GM21360 (cell line): Measurements from ENCODE around the gene GSN.

Source experiments
- ATAC-seq: cut with Tn5 transposase; IDR thresholded peaks from one replicate; pipeline ENCODE4 v1.9.1; 2021; ENCODE audit warnings: mild to moderate bottlenecking, moderate library complexity; ENCODE audit not compliant: unreplicated experiment

Gene GSN

DNA sequence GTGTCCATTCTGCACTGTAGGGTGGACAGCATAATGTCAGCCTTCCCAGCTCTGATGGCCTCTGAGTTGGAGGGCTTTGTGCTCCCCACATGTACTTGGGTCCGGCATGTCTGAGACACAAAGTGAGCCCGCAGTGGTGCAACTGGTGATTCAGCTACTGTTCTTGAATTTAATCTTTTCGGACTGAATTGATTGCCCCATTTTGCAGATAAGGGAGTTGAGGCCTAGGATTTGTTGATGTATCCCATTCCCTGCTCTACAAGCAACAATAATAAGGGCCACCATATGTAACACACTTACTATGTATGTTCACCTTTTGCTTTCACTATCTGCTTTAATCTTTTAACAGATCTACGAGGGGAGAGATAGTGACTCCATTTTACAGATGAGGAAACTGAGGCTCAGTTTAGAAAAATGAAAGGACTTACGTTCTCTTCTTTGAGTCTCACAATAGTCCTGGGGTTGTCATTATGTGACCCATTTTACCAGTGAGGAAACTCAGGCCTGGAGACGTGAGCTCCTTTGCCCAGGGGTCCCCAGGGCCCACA lies 4.5 kb downstream of the GSN start:
- no peak for ATAC-seq

GRCh38 chr9:121273064-121273775 lies 5.3 kb downstream of the GSN start:
- no peak for ATAC-seq

GRCh38 chr9:121274851-121275250 lies 6.9 kb downstream of the GSN start:
- no peak for ATAC-seq

DNA sequence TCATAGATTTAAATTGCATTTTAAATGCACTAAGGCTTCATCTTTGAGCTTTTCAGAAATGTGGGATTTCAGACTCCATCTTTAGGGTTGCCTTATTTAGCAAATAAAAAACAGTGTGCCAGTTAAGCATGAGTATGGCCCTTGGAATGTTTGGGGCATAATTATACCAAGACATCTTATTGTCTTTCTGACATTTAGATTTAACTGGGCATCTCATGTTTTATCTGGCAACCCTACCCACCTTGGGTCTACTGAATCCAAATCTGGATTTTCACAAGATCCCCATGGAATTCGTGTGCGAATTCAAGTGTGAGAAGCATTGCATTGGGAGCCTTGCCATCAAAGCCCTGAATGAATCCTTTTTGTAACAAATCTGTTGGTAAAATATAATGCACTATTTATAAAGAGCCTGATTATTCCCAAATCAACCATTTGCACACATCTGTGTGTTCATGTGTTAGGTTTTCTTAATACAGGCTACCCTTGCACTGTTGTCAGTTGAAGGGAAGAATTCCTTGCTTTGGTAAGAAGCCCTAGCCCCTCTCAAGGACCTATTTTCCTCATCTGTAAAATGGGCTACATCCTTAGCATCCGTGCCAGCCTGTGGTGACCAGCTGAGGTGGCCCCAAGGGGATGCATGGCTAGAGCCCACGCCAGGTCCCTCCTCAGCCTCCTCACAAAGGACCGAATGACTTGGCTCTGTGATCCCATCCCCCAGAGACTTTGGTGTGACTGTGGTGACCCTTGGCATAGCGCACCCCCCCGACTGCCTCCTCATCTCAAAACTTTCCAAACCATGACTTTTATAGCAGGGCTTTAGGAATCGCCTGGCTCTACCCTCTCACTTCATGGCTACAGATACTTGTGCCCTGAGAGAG lies 8.1 kb downstream of the GSN start:
- ATAC-seq: no peak

DNA sequence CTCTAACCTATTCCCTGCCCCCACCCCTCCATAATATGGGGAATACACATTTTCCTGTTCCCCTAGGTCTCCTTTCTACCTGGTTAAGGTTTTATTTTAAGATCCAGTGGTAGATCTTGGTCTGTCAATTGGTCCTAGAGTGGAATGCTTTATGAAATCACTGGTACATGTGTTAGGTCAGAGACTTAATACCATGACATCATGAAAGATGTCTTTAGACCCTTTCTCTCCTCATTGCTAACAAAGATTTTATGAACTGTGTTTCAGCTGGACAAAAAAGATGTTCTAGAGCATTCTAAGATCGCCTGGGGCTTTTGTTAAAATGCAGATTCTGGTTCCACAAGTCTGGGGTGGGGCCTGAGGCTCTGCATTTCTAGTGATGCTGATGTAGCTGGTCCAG lies 9.1 kb downstream of the GSN start:
- no peak for ATAC-seq

- ATAC-seq: no peak
Measured at GRCh38 chr9:121277518-121278295, 9.7 kb downstream of the GSN start.

DNA sequence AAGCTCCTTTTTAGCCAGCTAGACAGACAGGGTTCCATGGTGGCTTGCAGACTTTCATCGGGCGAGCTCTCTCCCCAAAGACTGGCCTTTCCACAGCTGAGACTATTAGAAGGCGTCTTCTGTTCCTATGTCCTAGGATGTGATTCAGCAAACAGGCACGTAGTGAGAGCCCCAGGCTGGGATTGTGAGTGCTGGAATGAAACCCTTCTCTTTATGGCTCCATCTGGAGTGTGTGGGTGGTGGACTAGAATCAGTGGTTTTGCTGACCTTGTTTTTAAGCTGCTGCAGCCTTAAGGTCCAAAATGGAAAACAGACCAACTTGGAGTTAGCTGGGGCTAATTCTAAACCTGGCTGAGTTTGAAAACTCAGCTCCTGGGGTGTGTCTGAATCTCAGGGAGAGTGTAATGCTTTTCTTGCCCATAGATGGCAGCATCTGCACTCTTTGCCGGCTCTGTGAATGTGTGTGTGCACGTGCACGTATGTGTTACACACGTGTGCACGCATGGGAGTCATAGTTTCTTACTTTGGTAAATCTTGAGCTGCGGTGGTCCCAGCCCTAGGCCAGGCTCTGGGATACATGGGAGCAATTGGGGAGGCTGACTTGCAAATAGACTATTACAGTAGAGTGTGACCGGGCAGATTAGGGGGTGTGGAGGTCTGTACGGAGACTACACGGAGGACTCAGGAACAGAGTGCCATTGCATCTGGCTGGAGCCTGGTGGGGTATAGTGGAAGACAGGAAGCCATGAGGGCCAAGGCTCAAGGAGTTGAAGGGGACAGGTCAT lies 10.7 kb downstream of the GSN start:
- no peak for ATAC-seq

GRCh38 chr9:121279776-121280388 lies 11.9 kb downstream of the GSN start:
- ATAC-seq: no peak

DNA sequence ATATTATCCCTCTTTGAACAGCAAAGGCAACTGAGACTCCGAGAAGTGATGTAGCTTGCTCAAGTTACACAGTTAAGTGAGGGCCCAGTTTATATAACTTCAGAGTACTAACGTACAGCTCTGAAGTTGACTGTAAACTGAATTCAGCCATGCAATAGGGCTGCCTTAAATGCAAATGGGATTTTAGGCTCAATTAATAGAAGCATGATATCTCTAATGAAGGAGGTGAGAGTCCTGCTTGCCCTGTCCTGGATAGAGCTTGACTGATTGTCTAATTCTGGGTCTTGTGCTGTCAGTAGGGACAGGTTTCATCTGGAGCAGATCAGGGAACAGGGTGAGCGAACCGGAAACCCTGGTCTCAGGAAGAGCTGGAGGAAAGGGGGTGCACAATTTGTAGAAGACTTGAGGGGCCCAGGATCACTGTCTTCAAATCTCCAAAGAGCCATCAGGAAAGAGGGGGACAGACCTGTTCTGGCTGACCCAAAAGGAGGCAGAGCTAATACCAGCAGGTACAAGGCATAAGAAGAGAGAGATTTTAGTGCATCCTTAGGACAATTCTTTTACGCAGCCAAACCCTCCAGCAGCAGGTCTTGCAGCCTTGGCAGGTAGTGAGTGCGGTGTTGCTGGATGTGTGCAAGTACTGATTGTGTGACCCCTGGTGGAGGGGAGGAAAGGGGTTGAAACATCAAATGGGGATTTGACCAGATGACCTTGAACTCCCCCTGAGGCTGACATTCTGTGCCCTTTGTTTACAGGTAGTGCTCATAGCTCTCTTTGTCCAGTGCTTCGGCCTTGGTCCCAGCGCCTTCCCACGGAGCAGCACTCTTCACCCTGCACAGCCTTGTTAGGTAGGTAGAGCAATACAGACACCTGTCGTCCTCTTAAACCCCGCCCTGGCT lies 13.0 kb downstream of the GSN start:
- no peak for ATAC-seq

DNA sequence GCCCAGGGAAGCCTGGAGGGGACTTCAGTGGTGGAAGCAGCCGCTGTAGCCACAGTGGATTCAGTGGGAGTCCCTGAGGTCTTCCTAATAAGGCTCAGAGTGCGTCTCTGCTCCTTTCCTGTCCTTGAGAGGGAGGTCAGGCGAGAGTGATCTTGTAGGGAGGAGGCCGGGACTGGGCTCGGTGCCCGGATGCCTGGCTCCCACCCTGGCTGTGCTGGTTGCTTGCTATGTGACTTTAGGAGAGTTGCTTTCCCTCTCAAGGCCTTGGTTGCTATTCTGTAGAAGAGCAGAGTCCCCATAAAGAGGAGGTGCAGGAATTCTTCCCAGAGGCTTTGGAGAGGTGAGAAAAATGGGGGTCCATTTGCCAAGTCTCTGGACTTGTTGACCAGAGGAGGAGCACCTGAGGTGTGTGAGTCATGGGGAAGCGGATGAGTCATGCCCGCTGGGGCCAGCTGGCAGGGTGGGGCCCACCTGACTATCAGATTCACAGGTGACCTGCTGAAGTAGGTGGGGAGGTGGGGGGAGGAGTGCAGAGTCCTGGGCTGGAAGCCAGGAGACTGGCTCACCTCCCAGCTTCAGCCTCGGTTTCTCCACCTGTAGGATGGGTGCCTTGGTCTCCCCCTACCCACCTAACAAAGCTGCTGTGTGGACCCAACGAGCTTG lies 13.8 kb downstream of the GSN start:
- ATAC-seq: no peak

DNA sequence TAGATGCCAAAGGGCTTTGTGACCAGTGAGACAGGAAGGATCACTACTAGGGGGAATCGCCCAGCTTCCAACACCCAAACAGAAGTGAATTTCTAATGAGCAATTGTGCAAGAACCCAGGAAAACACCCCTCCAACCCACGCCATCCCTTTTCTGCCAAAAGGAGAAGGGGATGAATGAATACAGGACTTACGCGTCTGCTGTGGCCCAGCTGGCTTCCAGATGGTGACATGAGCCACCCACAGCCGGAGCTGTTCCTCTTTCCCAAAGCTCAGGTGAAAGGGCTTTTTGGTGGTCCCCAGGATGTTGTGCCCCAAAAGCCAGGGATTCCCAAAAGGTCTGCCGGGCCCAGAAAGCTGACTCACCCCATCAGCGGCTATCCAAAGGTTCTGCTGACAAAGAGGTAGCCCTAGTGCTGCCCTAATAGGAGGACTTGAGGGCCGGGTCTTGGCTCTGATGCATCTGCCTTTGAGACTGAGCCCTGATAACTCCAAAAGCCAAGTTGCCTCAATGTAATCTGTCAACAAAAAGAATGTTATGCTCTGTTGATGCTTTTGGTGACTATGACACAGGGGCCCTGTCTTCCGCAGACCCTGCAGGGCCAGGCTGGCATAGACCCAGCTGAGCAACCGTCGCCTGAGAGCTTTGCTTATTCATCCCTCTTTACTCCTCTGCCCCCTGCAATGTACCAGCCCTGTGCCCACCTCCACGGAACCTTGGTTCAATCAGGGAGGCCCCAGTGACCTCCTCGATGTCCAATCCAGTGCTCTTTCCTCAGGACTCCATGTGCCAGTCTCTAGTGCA lies 14.5 kb downstream of the GSN start:
- no peak for ATAC-seq

- ATAC-seq: no peak
Measured at GRCh38 chr9:121283080-121283398, 15.1 kb downstream of the GSN start.

GRCh38 chr9:121283856-121284732 lies 16.1 kb downstream of the GSN start:
- no peak for ATAC-seq

DNA sequence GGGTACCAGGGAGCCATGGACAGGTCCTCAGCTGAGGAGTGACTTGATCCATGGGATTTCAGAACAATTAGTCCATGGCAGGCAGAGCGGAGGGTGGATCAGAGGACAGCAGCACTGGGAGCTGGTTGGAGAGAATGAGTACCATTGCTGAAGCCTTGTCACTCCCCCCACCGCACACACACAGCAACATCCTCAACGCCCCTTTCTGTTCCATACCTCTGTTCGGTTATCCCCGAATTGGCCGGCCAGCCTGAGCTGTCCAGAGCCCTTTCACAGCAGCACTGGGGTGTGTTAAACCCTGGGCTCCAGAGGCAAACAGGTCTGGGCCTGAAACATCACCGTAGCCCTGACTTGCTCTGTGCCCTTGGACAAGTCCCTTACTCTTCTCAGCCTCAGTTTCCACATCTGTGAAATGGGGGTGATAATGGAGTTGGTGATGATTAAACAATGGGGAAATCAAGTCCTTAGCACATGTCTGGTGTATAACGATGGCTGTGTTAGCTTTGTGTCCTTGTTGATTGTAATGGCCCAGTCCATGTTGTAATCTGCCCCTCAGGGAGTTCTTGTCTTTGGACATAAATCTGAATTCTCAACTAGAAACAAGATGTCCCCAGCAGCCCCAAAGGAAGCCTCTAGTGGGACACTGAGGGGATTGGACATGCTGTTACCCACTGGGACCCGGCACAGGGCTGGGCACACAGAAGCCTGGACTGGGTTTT lies 16.9 kb downstream of the GSN start:
- ATAC-seq: no peak

- no peak for ATAC-seq
Measured at GRCh38 chr9:121285835-121286687, 18.1 kb downstream of the GSN start.

GRCh38 chr9:121286688-121286972 lies 18.7 kb downstream of the GSN start:
- no peak for ATAC-seq
